Transverse colon (tissue), 4 donors: Measurements from ENCODE around the gene CPNE7. TPM values are rescaled to one million over a fixed set of nuclear protein-coding genes. Genes with fewer than 3 reads are reported as not detected.

Experiments
- DNase-seq: peaks from one replicate; pipeline ENCODE4 v3.0.0-alpha.2; 2019
- H3K27ac ChIP-seq, 4 donors: fragments of 200-600 bp; sonication (generic); 2 replicates each; pipeline ENCODE4 v1.5.1; 2016 to 2018; ENCODE audit warnings: inconsistent platforms in 4 of 4
- H3K27me3 ChIP-seq: fragments of 200-600 bp; sonication (generic); 2 replicates; pipeline ENCODE4 v1.5.1; 2017; ENCODE audit warnings: inconsistent platforms
- H3K36me3 ChIP-seq, 4 donors: fragments of 200-600 bp; sonication (generic); 2 replicates each; pipeline ENCODE4 v1.5.1; 2017 to 2019; ENCODE audit warnings: inconsistent platforms in 4 of 4
- H3K4me1 ChIP-seq, 4 donors: fragments of 200-600 bp; sonication (generic); 2 replicates each; pipeline ENCODE4 v1.5.1; 2017 to 2020; ENCODE audit warnings: inconsistent platforms in 4 of 4
- H3K4me3 ChIP-seq, 4 donors: fragments of 200-600 bp; sonication (generic); 1 replicate in 1 of 4; 2 replicates in 3 of 4; pipeline versions ENCODE4 v1.5.1 to v1.6.1; 2017 to 2019; ENCODE audit warnings: inconsistent platforms in 4 of 4
- H3K9me3 ChIP-seq, 2 donors: fragments of 200-600 bp; sonication (generic); 2 replicates each; pipeline ENCODE4 v1.5.1; 2017 to 2019; ENCODE audit warnings: inconsistent platforms in 2 of 2
- EP300 ChIP-seq: sonication (generic); formaldehyde crosslinking; IDR thresholded peaks from one replicate; pipeline ENCODE4 v1.6.1; 2017; ENCODE audit warnings: antibody characterized with exemption, low read depth
- POLR2A ChIP-seq: fragments of 450-650 bp; IDR thresholded peaks from one replicate; pipeline ENCODE4 v1.6.1; 2016; ENCODE audit warnings: antibody characterized with exemption, mild to moderate bottlenecking, moderate library complexity
- POLR2AphosphoS5 ChIP-seq, 3 donors: sonication (generic); formaldehyde crosslinking; IDR thresholded peaks; one replicate each; pipeline ENCODE4 v1.6.1; 2016; ENCODE audit warnings: antibody characterized with exemption in 3 of 3
- WGBS, 2 donors: methylation state at CpG; one replicate each; pipeline ENCODE4 v1.1.5; 2018; ENCODE audit warnings: low coverage in 1 of 2; 5-methylcytosine and 5-hydroxymethylcytosine counted together
- in situ Hi-C, 4 donors: fragments of 200-750 bp; cut with MboI; loops; one replicate each; pipeline versions ENCODE4 v1.15.0 to v1.15.1; 2017; ENCODE audit warnings: low sequenced_read_pairs in 3 of 4, low pct_ligation_motif_present in 1 of 4, low pct_unique_long_range_greater_than_20kb in 1 of 4
- intact Hi-C: fragments of 100-400 bp; cut with DNase I; formaldehyde crosslinking; loops from one replicate; pipeline ENCODE4 v1.15.1; 2023; ENCODE audit warnings: low total_unique reads
- total RNA-seq, 4 donors: library from RNA; depleted of rRNA; stranded (reverse); fragments of >200 nt; gene quantifications; one replicate each; pipeline ENCODE4 v1.1.0, GENCODE V29; 2016
- TF ChIP-seq, protein P1 (sequence below), 5 experiments: fragments of 200-600 bp in 3 of 5; fragments of 450-650 bp in 2 of 5; sonication (generic) in 3 of 5; IDR thresholded peaks; 1 replicate in 2 of 5; 2 replicates in 3 of 5; pipeline ENCODE4 v1.5.1; 2016 to 2017; ENCODE audit warnings: antibody characterized with exemption in 5 of 5, inconsistent platforms in 3 of 5, mild to moderate bottlenecking in 2 of 5, moderate library complexity in 1 of 5

CPNE7 gene
- total RNA-seq, 4 donors from 2014 or later: 0.41 to 5.0 (median 0.79) TPM; not detected in 1

- in situ Hi-C loops: no loop called here
- DNase-seq: no peak
- no peaks in the 10 kb centered on the region for H3K36me3 ChIP-seq
- WGBS, 2 donors: 85% methylated on average over 10 of the region's 10 CpGs; no CpG with 5 or more reads in 1 of the 2 donors
- peaks cover 15% of the 10 kb centered on the region for H3K27me3 ChIP-seq
- TF ChIP-seq, protein P1, sequence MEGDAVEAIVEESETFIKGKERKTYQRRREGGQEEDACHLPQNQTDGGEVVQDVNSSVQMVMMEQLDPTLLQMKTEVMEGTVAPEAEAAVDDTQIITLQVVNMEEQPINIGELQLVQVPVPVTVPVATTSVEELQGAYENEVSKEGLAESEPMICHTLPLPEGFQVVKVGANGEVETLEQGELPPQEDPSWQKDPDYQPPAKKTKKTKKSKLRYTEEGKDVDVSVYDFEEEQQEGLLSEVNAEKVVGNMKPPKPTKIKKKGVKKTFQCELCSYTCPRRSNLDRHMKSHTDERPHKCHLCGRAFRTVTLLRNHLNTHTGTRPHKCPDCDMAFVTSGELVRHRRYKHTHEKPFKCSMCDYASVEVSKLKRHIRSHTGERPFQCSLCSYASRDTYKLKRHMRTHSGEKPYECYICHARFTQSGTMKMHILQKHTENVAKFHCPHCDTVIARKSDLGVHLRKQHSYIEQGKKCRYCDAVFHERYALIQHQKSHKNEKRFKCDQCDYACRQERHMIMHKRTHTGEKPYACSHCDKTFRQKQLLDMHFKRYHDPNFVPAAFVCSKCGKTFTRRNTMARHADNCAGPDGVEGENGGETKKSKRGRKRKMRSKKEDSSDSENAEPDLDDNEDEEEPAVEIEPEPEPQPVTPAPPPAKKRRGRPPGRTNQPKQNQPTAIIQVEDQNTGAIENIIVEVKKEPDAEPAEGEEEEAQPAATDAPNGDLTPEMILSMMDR (IDR thresholded peaks at IDR 0.05): no peak
- TF ChIP-seq POLR2AphosphoS5 (IDR thresholded peaks at IDR 0.05) (no peak), POLR2A (no peak), EP300 (no peak)
- H3K9me3 ChIP-seq: no peaks in the 10 kb centered on the region
- intact Hi-C loops: no loop called here
- peaks cover 0 to 12% (median 7%) of the 10 kb centered on the region in 4 donors for H3K4me1 ChIP-seq
- H3K27ac ChIP-seq: no peak overlapping the region
- no peak overlapping the region for H3K4me3 ChIP-seq
Measured at GRCh38 chr16:89638455-89638854, 62.9 kb downstream of the CPNE7 start.

- Histone ChIP-seq H3K9me3 (no peaks in the 10 kb centered on the region), H3K27me3 (peaks cover 6% of the 10 kb centered on the region), H3K27ac (no peak overlapping the region), H3K4me1 (peaks cover 0 to 12% (median 7%) of the 10 kb centered on the region in 4 donors), H3K4me3 (no peak overlapping the region), H3K36me3 (no peaks in the 10 kb centered on the region)
- 50% methylated on average over 2 to 6 of the region's 6 CpGs for WGBS, 2 donors
- in situ Hi-C loops (no loop called here), intact Hi-C loops (no loop called here)
- no peak for TF ChIP-seq POLR2A
- TF ChIP-seq EP300: no peak
- no peak for TF ChIP-seq POLR2AphosphoS5 (IDR thresholded peaks at IDR 0.05)
- TF ChIP-seq, protein P1 (IDR thresholded peaks at IDR 0.05): no peak
- DNase-seq: no peak
Measured at GRCh38 chr16:89639385-89639784, 63.8 kb downstream of the CPNE7 start.

GRCh38 chr16:89641458-89642119 lies 66.0 kb downstream of the CPNE7 start:
- Histone ChIP-seq H3K4me1 (peaks cover 0 to 12% (median 7%) of the 10 kb centered on the region in 4 donors), H3K36me3 (peaks cover 0 to 18% (median 3%) of the 10 kb centered on the region in 4 donors), H3K4me3 (peak overlapping the region in 1 of 4 donors; percentile 7), H3K27me3 (peaks cover 6% of the 10 kb centered on the region), H3K9me3 (no peaks in the 10 kb centered on the region), H3K27ac (no peak overlapping the region)
- WGBS, 2 donors: 13 to 51% methylated on average over 3 to 14 of the region's 14 CpGs
- DNase-seq: no peak
- no peak for TF ChIP-seq POLR2A
- TF ChIP-seq POLR2AphosphoS5 (IDR thresholded peaks at IDR 0.05): no peak
- no peak for TF ChIP-seq EP300
- TF ChIP-seq, protein P1 (IDR thresholded peaks at IDR 0.05): no peak
- intact Hi-C loops: no loop called here
- in situ Hi-C loops: no loop called here

GRCh38 chr16:89642574-89642973 lies 67.0 kb downstream of the CPNE7 start:
- in situ Hi-C loops (no loop called here), intact Hi-C loops (no loop called here)

More at GRCh38 chr16:89642574-89642973, 67.0 kb downstream of the CPNE7 start:
- WGBS, 2 donors: 81% methylated on average over 10 of the region's 13 CpGs; no CpG with 5 or more reads in 1 of the 2 donors
- Histone ChIP-seq H3K27me3 (peaks cover 6% of the 10 kb centered on the region), H3K4me1 (peaks cover 0 to 12% (median 7%) of the 10 kb centered on the region in 4 donors), H3K36me3 (peaks cover 0 to 26% (median 7%) of the 10 kb centered on the region in 4 donors), H3K27ac (no peak overlapping the region), H3K9me3 (no peaks in the 10 kb centered on the region), H3K4me3 (no peak overlapping the region)
- no peak for DNase-seq
- TF ChIP-seq, protein P1 (IDR thresholded peaks at IDR 0.05): no peak
- TF ChIP-seq POLR2AphosphoS5 (IDR thresholded peaks at IDR 0.05) (no peak), POLR2A (no peak), EP300 (no peak)
